ENCODE data around the gene RARB. TPM values are rescaled to one million over a fixed set of nuclear protein-coding genes. Genes with fewer than 3 reads are reported as not detected.

Gene RARB
- total and polyA plus RNA-seq, 2 of the 13 experiments (the other 11 are each of a cell fraction or from before 2014, with no cell fraction given): 0.16 TPM; not detected in 1

DNA sequence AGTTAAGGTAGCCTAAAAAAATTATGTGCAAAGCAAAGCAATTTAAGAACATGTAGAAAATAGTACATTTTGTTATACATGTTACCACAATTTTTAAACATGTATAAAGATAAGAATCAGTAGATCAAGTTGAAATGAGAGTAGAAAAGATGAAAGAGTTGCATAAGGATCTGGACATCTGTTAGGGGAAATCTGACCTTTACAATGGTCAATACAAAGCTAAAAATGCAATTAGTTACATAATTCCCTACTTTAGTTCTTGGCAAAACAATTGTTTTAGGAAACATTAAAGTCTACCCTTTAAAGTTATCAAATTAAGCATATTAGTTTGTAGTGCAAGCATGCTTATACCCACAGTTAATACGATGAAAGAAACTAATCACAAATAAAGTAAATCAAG is 203.9 kb downstream of the RARB start (continued):
- TF ChIP-seq TBL1XR1 (IDR thresholded peaks at IDR 0.05; ENCODE audit: borderline replicate concordance, low read length, partially characterized antibody): no peak
- no peak for TF ChIP-seq RFX5 (IDR thresholded peaks at IDR 0.05; ENCODE audit: low read depth, low read length)
- TF ChIP-seq IKZF1 (IDR thresholded peaks at IDR 0.05): no peak
- no peak for TF ChIP-seq ZFX (CRISPR knock-in tag; IDR thresholded peaks at IDR 0.05; ENCODE audit: low read depth)

DNA sequence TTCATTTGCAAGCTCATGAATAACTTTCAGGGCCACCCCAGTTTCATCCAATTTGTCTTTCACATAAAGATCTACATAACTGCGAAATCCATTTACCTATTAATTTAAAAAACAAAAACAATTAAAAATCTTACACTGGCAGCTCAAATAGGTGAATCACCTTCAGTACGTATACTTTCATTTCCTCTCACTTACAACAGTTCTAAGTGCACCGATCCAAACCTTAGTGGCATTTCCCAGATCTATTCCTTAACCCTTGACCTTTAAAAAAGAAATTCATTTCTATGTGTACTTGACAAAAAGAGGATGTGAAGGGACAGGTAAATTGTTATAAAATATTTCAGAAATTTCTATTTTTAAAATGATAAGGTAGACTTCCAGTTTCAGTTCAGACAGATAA is 205.9 kb downstream of the RARB start:
- H4K20me1 ChIP-seq (ENCODE audit: insufficient read depth, low read length): no peaks in the 10 kb centered on the region
- over 99% methylated on average over 3 of the region's 3 CpGs for WGBS (ENCODE audit: low lambda C conversion rate)
- no peaks in the 10 kb centered on the region for H3K4me1 ChIP-seq (ENCODE audit: insufficient read depth, low read length)
- DNase-seq (ENCODE audit: low spot score) (no peak), ATAC-seq (no peak), FAIRE-seq (no peak)
- intact Hi-C loops (cut with micrococcal nuclease; ENCODE audit: unreplicated experiment): no loop called here
- no peak overlapping the region for H3K9ac ChIP-seq (ENCODE audit: insufficient read depth, low read depth, low read length)
- ChIA-PET POLR2A (interaction anchor here (0.6 kb wide), 1 partner anchor 1502 kb away, joined by 3 read pairs; no protein-coding TSS in a partner anchor), CTCF (ENCODE audit: low intra/inter-chr PET ratio, low total read pairs) (no interaction called here)
- in situ Hi-C loops (cut with HindIII; ENCODE audit: extremely low pct_ligation_motif_present, low pct_unique_long_range_greater_than_20kb): no loop called here
- H3K27ac ChIP-seq (ENCODE audit: extremely low read length, insufficient read depth, low read length): no peak overlapping the region
- H3K9me3 ChIP-seq (ENCODE audit: low read length): no peaks in the 10 kb centered on the region
- no peak overlapping the region for H2AFZ ChIP-seq (ENCODE audit: low read length)
- H3K36me3 ChIP-seq (replicated peaks in 1 of 2; ENCODE audit: control insufficient read depth in 1 of 2, insufficient read depth in 2 of 2, low read length in 2 of 2): peaks cover 3 to 67% of the 10 kb centered on the region in 2 experiments; a peak in 4 of 5 replicates
- H3K4me3 ChIP-seq (replicated peaks in 1 of 3; ENCODE audit: insufficient read depth in 1 of 3, low read depth in 2 of 3, low read length in 3 of 3): no peak overlapping the region
- no peak for TF ChIP-seq ZNF556 (CRISPR knock-in tag; IDR thresholded peaks at IDR 0.05; ENCODE audit: borderline replicate concordance)
- no peak for TF ChIP-seq ZNF777 (CRISPR knock-in tag; IDR thresholded peaks at IDR 0.05)
- no peak for TF ChIP-seq ZNF546 (CRISPR knock-in tag; conservative IDR thresholded peaks at IDR 0.05)
- TF ChIP-seq RBM39 (IDR thresholded peaks at IDR 0.05; ENCODE audit: low read depth, low read length, poor library complexity, severe bottlenecking): no peak
- no peak for TF ChIP-seq HNRNPUL1 (IDR thresholded peaks at IDR 0.05; ENCODE audit: low read depth, low read length)
- no peaks in the 10 kb centered on the region for H3K27me3 ChIP-seq (ENCODE audit: control insufficient read depth in 1 of 2, insufficient read depth in 2 of 2, low read length in 2 of 2)
- BruUV-seq (replicated peaks): no TSS peak
- H3K4me2 ChIP-seq (ENCODE audit: low read depth, low read length): no peak overlapping the region
- H3K79me2 ChIP-seq (ENCODE audit: insufficient read depth, low read length): no peaks in the 10 kb centered on the region

All from HepG2 (cell line).